Esophagus mucosa (tissue), 1 donor: ENCODE results near the gene MAPK10. TPM values are rescaled to one million over a fixed set of nuclear protein-coding genes. Genes with fewer than 3 reads are reported as not detected.
A peak's percentile ranks its signal among the peaks of the same experiment; 100 is the strongest.
"Not testable (repeated sequence)": the region's sequence is repeated elsewhere in the genome, so short reads cannot be mapped to it uniquely, and the experiment has no call there.

Source experiments
- ATAC-seq: fragments of 200-7000 bp; cut with Tn5 transposase; one replicate; pipeline ENCODE4 v1.9.1; 2020
- total RNA-seq: library from RNA; stranded (reverse); gene quantifications from one replicate; pipeline ENCODE4 v1.2.4, GENCODE V29; 2023
- donor health status: DM: yes; HTN: yes; CAD: no.

The MAPK10 gene
- total RNA-seq, 1 donor from 2014 or later, result 4.3 TPM

DNA sequence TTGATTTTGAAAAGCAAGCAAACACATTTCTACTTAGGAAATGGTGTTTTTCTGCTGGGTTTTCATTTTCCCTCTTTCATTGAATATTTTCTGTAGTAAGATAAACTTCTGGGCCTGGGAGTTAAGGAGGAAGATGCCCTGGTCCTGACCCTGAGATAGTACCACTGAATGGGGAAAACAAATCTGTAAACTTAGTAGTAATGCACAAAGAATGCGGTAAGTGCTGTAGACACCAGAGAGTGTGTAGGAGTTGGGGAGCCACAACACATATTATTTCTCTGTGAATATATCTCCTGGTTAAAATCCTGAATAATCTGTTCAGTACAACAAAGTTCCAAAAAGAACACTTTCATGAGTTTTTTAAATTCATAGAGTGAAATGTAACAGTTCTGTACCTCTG lies 178.3 kb downstream of the MAPK10 start:
- no peak for ATAC-seq

DNA sequence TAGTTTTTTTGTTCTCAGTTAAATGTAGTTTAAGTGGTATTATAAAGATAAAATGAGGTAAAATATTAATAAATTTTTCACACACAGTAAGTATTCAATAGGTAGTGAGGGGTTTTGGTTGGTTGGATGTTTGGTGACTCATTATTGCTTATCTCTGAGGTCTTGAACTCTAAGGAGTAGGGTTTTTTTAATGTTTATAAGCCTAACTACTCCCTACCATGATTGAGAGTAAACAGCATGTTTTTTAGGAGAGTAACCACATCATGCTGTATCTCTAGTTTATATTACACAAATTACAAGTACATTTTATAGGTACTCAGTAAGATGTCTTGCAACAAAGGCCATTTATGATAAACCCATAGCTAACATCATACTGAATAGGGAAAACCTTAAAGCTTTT lies 181.6 kb downstream of the MAPK10 start:
- no peak for ATAC-seq

DNA sequence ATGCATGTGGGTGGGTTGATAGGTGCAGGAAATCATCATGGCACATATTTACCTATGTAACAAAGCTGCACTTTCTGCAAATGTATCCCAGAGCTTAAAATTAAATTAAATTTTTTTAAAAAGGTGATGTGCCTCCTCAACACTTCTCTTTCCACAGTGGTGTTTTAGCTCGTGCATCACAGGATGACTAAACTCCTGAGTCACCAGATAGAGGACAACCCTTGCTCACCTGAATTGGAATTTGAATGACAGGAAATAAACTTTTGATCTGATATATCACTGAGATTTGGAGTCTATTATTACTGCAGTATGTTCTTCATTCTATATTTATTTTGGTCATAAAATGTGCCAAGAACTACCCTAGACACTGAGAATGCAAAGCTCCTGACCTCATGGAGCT lies 185.3 kb downstream of the MAPK10 start:
- ATAC-seq, result no peak

DNA sequence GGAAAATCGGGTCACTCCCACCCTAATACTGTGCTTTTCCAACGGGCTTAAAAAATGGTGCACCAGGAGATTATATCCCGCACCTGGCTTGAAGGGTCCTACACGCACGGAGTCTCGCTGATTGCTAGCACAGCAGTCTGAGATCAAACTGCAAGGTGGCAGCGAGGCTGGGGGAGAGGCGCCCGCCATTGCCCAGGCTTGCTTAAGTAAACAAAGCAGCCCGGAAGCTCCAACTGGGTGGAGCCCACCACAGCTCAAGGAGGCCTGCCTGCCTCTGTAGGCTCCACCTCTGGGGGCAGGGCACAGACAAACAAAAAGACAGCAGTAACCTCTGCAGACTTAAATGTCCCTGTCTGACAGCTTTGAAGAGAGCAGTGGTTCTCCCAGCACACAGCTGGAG lies 191.5 kb downstream of the MAPK10 start:
- ATAC-seq, result not testable (repeated sequence)

DNA sequence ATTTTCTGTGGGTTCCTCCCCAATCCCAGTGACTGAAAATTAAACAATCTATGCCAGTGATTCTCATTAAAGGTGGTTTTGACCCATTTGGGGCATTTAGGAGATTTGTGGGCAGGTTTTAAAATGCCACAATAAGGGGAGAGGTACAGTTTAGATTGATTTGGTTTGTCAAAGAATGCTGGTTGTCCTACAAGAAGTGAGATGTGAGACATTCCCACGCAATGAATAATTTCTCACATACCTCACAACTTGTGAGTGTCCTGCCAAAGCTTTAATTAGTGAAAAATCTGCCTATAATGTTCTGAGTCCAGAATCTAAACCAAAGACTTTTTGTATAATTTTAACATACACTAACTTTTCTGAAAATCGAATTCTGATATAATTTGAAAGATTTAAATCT lies 199.4 kb downstream of the MAPK10 start:
- no peak for ATAC-seq

DNA sequence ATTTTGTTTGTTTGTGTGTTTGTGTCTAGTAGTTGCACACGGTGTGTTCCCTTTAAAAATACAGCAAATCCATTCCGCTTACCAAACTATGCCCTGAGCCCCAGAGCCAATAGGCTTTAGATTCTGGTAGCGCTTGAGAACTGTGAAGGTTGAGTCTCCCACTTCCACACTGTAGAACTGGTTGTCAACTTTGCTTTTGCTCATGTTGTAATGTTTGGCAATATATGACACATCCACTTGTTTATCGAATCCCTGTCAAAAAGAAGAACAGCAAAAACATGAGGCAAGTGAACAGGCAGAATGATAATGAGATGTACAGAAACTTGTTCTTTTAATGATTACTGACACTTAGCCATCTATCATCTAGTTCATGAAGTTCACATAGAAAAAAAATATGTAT lies 200.6 kb downstream of the MAPK10 start:
- no peak for ATAC-seq

DNA sequence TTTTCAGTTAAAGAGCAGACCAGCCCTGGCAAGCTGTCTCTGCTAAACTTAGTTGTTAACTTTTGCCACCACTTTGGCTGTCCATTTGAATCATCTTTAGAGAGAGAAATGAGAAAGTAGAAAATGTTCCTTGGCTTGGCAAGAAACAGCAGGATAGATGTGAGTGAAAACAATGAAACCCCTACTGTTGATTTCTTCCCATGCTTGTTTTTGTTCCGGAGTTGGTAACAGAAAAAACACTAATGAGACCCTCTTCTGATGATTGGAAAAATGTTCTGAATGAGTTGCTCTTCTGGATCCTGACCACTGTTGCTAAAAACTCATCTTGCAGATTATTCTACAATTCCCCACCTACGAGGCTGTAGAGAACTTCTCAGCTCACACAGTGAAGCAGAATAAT lies 203.3 kb downstream of the MAPK10 start:
- ATAC-seq, result no peak

DNA sequence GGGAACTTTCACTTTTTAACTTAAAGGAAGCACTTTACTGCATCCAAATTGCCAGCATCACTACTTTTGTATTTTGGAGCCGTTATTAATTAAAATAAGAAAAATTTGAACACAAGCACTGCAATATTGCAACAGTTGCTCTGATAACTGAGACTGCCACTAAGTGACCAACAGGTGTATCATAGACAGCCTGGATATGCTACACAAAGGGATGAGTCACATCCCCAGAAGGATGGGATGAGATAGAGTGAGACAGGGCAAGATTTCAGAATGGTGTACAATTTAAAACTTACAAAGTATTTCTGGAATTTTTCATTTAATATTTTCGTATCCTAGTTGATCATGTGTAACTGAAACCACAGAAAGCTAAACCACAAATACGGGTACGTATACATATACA lies 204.1 kb downstream of the MAPK10 start:
- no peak for ATAC-seq

DNA sequence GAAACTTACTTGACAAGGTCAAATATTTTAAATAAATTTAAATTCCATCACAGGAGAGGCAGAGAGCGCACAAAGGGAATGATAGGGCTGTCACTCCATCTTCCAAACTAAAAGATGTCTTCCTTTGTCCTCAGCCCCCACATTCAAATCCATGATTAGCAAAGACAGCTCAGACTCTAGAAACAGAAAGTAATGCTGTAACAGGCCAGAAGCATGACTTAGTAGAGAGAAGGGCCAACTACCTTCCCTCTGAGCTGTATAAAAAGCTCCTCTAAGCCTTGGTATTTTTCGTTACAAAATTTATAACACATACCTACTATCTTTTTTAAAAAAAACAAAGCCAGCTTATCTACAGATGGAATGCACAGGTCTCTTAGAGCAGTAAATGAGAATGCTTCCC lies 207.4 kb downstream of the MAPK10 start:
- ATAC-seq, result no peak

DNA sequence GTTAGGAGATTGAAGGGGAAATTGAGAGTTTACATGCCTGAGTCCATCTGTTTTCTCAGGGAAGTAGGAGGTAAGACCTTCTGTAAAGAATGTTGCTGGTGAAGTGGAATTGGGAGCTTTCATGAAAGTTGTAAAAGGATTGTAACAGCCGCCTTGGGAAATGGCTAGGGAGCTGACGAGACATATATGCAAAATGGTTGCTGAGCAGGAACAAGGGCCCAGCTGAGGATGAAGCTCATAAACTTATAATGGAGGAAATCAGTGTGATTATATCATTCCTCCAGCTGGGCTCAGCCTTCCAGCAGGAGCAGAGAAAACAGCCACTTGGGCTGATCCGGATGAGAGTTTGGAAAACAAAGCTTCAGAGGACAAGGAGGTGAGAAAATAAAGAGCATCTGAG lies 208.7 kb downstream of the MAPK10 start:
- ATAC-seq, result no peak

DNA sequence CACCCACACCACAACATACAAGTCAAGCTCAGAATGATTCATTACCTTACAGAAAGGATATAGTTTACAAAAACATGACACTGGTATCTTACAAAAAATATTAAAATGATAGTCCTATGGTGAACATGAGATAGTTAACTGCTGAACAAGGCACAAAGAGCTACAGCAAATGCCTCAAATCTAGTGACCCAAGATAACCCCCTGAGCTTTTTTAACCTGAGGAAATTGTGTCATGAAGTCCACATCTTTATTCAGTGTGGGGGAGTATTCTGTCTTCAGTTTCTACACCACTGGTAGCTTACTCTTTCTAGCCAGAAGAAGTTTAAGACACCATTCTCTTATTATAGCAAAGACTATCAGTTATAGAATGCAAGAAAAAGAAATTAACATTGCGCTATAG lies 218.7 kb downstream of the MAPK10 start:
- ATAC-seq, result no peak

DNA sequence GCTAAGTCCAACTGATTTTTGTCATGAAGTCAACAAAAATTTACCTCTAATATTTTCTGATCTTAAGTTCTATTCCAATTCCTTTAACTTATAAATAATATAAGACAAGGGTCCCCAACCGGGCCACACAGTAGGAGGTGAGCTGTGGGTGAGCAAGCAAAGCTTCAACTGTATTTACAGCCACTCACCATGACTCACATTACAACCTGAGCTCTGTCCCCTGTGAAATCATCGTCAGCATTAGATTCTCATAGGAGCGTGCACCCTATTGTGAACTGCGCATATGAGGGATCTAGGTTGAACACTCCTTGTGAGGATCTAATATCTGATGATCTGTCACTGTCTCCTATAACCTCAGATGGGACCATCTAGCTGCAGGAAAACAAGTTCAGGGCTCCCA lies 227.4 kb downstream of the MAPK10 start:
- ATAC-seq, result no peak

DNA sequence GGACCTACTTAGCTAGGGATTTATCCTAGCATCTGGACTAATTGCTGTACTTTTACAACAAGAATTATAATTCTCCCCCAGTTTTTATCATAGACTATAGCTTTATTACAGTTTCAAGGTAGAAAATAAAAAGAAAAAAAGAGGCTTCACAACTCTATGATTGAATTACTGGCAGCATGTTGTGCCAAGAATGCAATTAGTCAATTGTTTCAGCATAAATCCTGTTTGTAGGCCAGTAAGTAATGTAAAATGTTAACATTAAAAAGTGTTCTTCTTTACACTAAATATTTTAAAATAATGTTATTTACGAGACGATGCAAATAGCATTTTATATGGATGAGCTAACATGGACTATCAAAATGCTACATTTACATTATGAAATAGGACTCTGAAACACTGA lies 228.4 kb downstream of the MAPK10 start:
- ATAC-seq, result no peak

DNA sequence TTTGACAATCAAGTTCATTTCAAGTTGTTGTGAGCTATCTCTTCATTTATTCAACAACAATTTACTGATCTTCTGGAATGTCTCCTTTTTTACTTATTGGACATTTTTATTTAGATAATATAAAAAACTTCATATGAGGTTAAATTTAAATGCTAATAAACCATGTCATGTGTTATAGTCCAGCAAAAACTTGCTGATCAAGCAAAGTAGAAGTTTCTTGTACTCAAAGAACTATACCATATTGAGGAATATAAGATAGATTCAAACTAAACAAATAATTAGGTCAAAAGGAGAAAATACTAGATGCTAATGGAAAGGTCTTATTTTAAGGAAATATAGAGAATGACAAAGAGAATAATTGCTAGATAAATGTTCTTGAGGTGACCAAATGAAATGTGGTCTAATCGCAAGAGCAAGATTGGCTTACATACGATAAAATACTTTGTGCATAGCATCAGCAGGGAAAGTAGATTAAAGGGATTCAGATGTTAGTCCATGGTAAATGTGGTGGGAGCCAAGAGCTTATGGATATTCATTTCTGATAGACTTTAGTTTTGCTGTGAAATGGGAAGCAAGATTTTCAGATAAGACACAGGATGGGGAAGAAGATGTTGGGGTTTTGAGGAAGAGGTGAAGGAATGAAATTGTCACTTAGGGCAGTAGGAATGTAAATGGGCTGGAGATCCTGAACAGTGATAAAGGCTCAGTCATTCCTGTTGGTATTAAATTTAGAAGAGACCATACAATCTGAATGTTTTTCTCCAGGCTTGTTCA lies 229.5 kb downstream of the MAPK10 start:
- ATAC-seq, result no peak

DNA sequence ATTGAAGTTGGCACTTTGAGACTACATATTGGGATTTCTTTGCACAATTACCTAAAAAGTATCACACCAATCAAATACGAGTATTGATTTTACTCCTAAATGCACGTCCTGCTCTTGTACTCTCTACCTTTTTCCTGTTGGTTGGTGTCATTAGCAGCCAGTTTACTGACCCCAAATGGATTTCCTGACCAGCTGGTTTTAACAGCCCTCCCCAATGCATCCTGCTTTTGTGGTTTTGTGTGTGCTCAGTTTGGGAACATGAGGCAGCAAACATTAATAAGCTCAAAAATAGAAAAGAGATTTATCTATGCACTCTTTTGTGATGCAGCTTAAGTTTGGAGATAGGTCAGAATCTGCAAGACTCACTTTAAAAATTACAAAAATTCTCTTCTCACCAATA lies 230.3 kb downstream of the MAPK10 start:
- ATAC-seq, result no peak

DNA sequence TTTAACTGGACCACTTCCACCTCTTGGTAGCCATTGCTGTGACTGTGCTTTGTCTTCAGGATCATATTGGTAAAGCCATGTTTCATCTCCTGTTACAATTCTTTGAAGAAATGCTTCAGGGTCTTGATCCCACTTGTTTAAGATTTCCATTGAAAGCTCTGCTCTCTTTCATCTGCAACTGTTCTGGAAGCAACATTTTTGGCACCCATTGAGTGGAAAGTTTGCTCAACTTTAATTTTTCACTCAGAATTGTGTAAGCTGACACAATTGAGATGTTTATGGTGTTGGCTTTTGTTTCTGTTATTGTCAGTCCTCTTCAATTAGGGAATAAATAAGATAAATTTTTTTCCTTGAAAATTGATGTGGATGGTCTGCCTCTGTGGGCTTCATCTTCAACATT lies 237.4 kb downstream of the MAPK10 start:
- ATAC-seq, result no peak

DNA sequence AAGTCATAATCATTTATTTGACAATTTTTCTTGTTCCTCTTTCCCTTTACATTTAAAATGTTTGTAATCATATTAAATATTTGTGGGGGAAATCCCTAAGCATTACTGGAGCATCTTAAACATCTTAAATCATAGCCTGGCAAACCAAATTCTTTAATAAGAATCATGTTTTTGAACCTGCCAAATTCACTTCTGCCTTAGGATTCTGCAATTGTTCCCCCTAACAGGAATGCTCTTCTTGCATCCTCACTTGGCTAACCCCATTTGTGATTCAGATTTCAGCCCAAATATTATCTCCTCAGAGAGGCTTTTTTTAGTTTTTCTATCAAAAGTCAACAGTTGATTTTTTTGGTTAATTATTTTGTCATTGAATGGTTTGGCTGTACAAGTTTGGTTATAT lies 241.1 kb downstream of the MAPK10 start:
- no peak for ATAC-seq

DNA sequence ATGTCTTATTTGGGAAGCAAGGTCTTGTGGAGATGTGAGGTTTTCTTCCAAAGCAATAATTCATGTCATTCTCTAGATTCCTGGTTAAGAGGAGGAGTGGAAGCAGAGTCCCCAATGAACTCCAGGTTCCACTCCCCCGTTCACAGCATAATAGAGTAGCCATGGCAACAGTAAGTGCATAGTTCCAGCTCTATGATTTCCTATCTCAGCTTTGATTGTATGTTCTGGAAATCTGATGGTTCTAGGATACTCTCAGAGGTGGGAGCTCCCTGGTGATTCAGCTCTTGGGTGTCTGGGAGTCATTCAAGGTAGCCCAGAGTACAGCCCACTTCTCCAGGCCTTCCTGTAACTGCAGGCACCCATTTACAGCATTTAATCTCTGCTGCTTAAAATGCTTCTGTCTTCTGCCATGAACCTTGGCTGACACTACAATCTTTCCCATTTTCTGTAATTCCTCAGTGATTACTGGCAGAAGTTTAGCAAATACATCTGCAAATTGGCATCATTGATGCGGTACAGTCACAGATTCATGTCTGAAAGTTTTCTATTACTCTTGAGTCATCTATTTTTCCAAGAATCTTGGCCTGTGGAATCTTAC lies 242.0 kb downstream of the MAPK10 start:
- ATAC-seq, result peak; percentile 69

DNA sequence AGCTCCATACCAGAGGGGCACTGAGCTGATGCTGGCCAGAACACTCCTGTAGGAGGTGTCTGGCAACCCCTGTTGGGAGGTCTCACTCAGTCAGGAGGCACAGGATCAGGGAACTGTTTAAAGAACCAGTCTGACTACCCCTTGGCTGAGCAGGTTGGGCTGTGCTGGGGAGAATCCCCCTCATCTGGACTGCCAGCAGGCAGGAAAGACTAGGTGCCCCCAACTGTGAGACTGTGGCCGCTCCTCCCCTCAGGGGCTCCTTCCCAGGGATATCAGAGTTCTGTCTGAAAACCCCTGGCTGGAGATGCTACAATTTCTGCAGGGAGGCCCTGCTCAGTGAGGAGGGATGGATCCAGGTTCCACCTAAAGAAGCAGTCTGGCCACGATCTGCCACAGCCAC lies 245.3 kb downstream of the MAPK10 start:
- no peak for ATAC-seq

DNA sequence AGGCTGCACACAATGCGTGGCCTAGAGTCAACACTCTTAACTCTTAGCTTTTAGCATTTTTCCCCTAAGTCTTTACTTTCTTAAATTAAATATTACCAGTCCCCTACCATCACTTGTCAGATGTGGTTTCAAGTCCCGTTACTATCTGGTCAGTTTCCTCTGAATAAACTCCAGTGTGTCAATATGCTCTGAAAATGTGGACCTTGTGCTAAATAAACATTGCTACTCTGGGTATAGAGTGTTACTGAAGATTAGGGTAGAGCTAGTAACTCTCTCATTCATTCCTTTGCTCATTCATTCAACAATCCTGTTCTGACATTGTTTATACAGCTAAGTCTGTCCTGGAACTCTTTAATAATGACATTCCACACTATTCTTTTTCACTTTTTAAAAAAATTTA lies 251.0 kb downstream of the MAPK10 start:
- no peak for ATAC-seq

DNA sequence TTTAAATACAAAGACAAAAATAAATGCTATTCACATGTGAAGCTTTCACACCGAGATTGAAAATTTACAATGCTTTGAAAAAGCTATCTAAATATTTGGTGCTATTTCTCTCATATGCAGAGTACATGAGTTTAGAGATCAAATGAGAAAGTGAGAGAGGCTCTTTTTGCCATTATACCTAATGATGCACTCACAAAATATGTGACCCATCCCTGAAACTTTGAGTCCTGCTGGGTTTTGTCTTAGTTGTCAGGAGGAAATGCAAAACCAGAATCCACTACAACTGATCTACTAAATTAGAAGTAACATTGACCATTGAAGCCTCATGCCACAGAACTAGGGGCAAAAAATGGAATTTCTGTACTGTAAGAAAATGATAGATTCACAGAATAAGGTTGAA lies 251.7 kb downstream of the MAPK10 start:
- ATAC-seq, result no peak

DNA sequence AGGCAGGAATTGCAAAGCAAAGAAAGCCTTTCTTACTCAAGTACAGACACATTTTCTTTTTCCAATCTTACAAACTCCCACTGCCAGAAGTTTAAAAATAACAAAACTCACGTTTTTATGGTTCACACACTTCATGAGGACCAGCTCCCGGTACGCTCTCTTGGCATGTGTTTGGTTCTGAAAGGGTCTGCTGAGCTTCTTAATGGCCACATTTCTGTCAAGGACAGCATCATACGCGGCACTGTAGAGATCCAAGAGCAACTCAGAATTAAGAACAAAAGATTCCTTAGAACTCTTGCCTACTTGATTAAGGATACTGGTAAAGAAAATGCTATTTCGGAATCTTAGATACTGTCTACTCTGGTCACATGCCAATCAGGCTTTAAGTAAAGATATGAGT lies 252.7 kb downstream of the MAPK10 start:
- ATAC-seq, result no peak

DNA sequence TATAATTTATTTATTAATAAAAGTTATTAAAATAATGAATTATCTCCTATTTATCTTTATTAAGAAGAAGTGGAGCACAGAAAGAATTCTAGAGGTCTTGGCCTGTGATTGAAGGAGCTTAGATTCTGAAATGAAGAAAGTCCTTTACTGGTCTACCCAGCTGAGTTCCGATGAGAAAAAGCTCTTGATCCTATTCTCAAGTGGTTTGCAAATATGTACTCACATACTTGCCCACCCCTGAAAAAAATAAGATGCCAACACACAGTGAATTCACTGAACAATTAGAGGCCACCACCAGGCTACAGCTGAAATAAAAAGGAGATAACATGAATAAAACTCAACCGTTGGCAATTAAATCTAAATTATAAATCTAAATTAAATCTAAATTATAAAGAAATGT lies 253.4 kb downstream of the MAPK10 start:
- no peak for ATAC-seq

DNA sequence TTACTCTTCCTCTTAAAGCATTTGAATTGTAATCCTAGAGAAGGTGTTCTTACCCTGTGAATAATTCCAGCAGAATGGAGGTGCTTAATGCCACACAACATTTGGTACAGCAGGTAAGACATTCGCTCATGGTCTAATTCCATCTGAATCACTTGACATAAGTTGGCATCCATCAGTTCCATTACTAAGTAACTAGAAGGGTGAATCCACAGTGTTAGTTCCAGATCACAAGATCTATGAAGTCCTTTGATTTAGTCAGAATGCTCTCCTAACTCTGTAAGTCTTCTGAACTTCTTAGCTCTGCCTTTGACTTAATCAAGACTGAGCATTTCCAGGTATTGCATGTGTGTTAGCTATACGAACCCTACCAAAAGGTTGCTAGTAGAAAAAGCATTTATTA lies 258.0 kb downstream of the MAPK10 start:
- no peak for ATAC-seq

DNA sequence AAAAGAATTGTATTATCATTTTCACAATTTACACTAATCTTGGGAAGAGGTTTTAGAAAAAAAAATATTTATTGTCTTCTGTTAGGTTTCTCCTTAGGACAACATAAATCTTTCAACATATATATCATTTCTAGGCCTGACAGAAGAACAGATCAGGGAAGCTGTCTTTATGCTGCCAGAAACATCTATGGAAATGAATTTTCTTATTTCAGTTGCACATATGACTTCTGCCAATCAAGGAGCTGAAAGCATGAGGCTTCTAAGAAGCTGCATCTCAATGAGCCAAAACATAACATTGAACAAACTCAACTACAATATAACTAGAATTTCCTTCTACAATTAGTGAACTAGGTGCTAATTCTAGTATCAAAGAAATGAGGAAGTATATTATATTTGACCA lies 258.4 kb downstream of the MAPK10 start:
- no peak for ATAC-seq
